GM10266 (cell line): ENCODE results near the gene GAK.

ENCODE experiments used
- DNase-seq: peaks from one replicate; pipeline ENCODE4 v3.0.0; 2012; ENCODE audit errors: extremely low spot score
- CTCF ChIP-seq: IDR thresholded peaks from 2 replicates; pipeline ENCODE4 v1.5.1; 2012; ENCODE audit warnings: mild to moderate bottlenecking, low read depth; ENCODE audit not compliant: control insufficient read depth, insufficient read depth; ENCODE audit errors: missing control alignments

Gene GAK

GRCh38 chr4:887034-887763 lies 44.9 kb downstream of the GAK start:
- TF ChIP-seq CTCF = no peak
- no peak for DNase-seq

- no peak for TF ChIP-seq CTCF
- no peak for DNase-seq
These were observed 45.9 kb downstream of the GAK start for GRCh38 chr4:886244-886643.

GRCh38 chr4:885353-885752 lies 46.8 kb downstream of the GAK start:
- no peak for DNase-seq

GRCh38 chr4:884896-885295 lies 47.2 kb downstream of the GAK start:
- no peak for TF ChIP-seq CTCF
- no peak for DNase-seq

More at GRCh38 chr4:885353-885752, 46.8 kb downstream of the GAK start:
- no peak for TF ChIP-seq CTCF

- TF ChIP-seq CTCF = no peak
- DNase-seq = no peak
These were observed 47.9 kb downstream of the GAK start for GRCh38 chr4:884259-884658.

GRCh38 chr4:883377-884095 lies 48.6 kb downstream of the GAK start:
- TF ChIP-seq CTCF = no peak

GRCh38 chr4:882646-883045 lies 49.5 kb downstream of the GAK start:
- no peak for DNase-seq
- no peak for TF ChIP-seq CTCF

More at GRCh38 chr4:883377-884095, 48.6 kb downstream of the GAK start:
- no peak for DNase-seq
